ENCODE results near the gene SLC66A3.
A peak's percentile ranks its signal among the peaks of the same experiment; 100 is the strongest.

Gene SLC66A3

DNA sequence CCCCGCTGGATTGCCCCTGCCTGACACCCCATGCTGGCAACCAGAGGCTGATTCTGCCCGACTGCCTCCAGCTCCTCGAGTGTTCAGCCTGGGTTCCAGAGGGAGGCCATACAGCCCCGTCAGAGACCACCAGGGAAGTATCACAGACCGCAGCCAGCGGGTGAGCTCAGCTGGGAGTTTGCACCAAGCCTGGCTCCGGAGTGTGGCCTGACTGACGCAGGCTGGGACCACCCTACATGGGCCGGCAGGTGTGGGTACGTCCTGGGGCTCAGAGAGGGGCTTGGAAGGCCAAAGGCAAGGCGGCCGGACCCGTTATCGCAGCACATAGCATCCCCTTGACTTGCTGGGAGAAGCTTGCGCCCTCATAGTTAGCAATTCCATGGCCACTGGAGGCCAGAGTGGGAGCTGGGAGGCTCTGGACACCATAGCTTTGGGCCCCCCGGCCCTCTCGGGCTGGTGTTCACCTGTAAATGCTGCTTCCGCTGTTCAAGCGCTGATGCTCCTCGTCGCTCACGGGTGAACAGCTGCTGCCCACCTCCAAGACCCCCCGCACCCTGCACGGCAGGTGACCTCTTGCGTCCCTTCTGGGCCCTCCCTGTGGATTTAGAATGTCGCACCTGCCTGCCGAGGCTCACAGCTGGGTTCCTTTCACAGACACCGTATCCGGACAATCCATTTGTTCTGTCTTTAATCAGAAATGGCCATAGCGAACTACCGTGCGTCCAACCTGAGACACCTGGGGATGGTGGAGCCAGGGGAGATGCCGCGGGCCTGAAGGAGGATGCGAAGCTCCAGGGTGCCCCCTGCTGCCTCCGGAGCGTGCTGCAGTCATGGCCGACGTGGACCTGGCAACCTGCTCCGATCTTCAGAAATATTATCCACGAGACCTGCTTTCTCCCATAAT, 31.2 kb upstream of the SLC66A3 start (continued):
- TF ChIP-seq, protein P1, sequence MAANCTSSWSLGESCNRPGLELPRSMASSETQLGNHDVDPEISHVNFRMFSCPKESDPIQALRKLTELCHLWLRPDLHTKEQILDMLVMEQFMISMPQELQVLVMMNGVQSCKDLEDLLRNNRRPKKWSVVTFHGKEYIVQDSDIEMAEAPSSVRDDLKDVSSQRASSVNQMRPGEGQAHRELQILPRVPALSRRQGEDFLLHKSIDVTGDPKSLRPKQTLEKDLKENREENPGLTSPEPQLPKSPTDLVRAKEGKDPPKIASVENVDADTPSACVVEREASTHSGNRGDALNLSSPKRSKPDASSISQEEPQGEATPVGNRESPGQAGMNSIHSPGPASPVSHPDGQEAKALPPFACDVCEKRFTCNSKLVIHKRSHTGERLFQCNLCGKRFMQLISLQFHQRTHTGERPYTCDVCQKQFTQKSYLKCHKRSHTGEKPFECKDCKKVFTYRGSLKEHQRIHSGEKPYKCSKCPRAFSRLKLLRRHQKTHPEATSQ (tag by site-specific recombination; IDR thresholded peaks at IDR 0.05): no peak
- no peak for TF ChIP-seq KLF9 (tag by site-specific recombination; IDR thresholded peaks at IDR 0.05; ENCODE audit: low read depth)
- peak; percentile 37; the same call in 1 of the 2 replicates for TF ChIP-seq ZIC2 (tag by site-specific recombination; IDR thresholded peaks at IDR 0.05)

DNA sequence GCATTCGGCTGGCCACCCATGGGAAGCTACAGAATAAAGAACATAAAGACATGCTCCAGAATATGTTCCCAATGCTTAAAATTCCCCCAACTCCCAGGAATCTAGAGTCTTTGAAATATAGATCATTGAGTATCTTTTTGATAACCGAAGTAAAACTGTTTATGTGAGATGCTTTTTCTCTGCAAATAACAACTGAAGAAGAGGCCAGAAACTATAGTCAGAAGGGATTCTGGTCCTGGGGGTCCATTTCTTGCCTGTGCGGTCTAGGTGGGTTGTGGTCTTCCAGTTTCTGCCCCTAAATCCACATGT, 30.6 kb upstream of the SLC66A3 start:
- no peaks in the 10 kb centered on the region for H3K4me1 ChIP-seq (ENCODE audit: control insufficient read depth, insufficient read depth, low read length)

DNA sequence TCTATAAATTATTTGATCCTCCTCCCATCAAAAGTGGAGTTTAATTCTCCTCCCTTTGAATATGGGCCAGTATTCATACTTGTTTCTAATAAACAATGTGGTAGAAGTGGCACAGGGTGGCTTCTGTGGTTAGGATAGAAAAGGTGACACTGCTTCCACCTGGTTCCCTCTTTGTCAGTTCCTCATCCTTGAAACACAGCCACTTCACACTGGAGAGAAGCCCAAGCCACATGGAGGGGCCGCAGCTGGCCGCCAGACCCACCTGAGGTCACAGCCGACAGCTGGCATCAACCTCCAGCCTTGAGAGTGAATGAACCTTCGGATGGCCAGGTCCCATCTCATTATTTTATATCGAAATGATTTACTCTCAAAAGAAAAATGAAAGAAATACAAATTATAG, 27.5 kb upstream of the SLC66A3 start:
- CTCF ChIA-PET: interaction anchor here (1.6 kb wide), 1 partner anchor 295 kb away, joined by 8 read pairs; no protein-coding TSS in a partner anchor
- H3K4me1 ChIP-seq (ENCODE audit: control insufficient read depth, insufficient read depth, low read length): 0 out of 2 replicates have a peak, but pooled peaks cover 3% of the 10 kb centered on the region
- no peaks in the 10 kb centered on the region for H3K36me3 ChIP-seq (ENCODE audit: control insufficient read depth in 2 of 2, insufficient read depth in 1 of 2, low read length in 2 of 2)
- no peaks in the 10 kb centered on the region for H3K9me3 ChIP-seq (ENCODE audit: control insufficient read depth, insufficient read depth, low read depth, low read length)
- H3K27ac ChIP-seq (ENCODE audit: extremely low read depth, low read depth, low read length): no peak overlapping the region
- no peak overlapping the region for H3K4me3 ChIP-seq (ENCODE audit: low read depth, low read length)
- POLR2A ChIA-PET: no interaction called here
- no peak for TF ChIP-seq OVOL3 (tag by site-specific recombination; IDR thresholded peaks at IDR 0.05)
- TF ChIP-seq, protein P2, sequence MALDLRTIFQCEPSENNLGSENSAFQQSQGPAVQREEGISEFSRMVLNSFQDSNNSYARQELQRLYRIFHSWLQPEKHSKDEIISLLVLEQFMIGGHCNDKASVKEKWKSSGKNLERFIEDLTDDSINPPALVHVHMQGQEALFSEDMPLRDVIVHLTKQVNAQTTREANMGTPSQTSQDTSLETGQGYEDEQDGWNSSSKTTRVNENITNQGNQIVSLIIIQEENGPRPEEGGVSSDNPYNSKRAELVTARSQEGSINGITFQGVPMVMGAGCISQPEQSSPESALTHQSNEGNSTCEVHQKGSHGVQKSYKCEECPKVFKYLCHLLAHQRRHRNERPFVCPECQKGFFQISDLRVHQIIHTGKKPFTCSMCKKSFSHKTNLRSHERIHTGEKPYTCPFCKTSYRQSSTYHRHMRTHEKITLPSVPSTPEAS (tag by site-specific recombination; IDR thresholded peaks at IDR 0.05): no peak
- TF ChIP-seq TCF7L2 (IDR thresholded peaks at IDR 0.05; ENCODE audit: borderline replicate concordance, low read depth, low read length): no peak
- TF ChIP-seq, protein P3, sequence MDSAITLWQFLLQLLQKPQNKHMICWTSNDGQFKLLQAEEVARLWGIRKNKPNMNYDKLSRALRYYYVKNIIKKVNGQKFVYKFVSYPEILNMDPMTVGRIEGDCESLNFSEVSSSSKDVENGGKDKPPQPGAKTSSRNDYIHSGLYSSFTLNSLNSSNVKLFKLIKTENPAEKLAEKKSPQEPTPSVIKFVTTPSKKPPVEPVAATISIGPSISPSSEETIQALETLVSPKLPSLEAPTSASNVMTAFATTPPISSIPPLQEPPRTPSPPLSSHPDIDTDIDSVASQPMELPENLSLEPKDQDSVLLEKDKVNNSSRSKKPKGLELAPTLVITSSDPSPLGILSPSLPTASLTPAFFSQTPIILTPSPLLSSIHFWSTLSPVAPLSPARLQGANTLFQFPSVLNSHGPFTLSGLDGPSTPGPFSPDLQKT (IDR thresholded peaks at IDR 0.05; ENCODE audit: borderline replicate concordance, low read depth, low read length): no peak
- no peak for TF ChIP-seq ZNF529 (tag by site-specific recombination; IDR thresholded peaks at IDR 0.05; ENCODE audit: insufficient replicate concordance)
- TF ChIP-seq, protein P4, sequence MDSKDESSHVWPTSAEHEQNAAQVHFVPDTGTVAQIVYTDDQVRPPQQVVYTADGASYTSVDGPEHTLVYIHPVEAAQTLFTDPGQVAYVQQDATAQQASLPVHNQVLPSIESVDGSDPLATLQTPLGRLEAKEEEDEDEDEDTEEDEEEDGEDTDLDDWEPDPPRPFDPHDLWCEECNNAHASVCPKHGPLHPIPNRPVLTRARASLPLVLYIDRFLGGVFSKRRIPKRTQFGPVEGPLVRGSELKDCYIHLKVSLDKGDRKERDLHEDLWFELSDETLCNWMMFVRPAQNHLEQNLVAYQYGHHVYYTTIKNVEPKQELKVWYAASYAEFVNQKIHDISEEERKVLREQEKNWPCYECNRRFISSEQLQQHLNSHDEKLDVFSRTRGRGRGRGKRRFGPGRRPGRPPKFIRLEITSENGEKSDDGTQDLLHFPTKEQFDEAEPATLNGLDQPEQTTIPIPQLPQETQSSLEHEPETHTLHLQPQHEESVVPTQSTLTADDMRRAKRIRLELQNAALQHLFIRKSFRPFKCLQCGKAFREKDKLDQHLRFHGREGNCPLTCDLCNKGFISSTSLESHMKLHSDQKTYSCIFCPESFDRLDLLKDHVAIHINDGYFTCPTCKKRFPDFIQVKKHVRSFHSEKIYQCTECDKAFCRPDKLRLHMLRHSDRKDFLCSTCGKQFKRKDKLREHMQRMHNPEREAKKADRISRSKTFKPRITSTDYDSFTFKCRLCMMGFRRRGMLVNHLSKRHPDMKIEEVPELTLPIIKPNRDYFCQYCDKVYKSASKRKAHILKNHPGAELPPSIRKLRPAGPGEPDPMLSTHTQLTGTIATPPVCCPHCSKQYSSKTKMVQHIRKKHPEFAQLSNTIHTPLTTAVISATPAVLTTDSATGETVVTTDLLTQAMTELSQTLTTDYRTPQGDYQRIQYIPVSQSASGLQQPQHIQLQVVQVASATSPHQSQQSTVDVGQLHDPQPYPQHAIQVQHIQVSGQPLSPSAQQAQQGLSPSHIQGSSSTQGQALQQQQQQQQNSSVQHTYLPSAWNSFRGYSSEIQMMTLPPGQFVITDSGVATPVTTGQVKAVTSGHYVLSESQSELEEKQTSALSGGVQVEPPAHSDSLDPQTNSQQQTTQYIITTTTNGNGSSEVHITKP (tag by site-specific recombination; IDR thresholded peaks at IDR 0.05): no peak
- TF ChIP-seq ZNF571 (tag by site-specific recombination; IDR thresholded peaks at IDR 0.05): no peak
- TF ChIP-seq KLF16 (tag by site-specific recombination; IDR thresholded peaks at IDR 0.05): no peak
- TF ChIP-seq ZBTB7A (tag by site-specific recombination; IDR thresholded peaks at IDR 0.05; ENCODE audit: low read depth): no peak

More for the DNA sequence above, 30.6 kb upstream of the SLC66A3 start:
- TF ChIP-seq ZNF621 (tag by site-specific recombination; IDR thresholded peaks at IDR 0.05) (no peak), ZNF239 (tag by site-specific recombination; IDR thresholded peaks at IDR 0.05) (no peak), ZNF658 (tag by site-specific recombination; IDR thresholded peaks at IDR 0.05) (no peak), ZNF350 (tag by site-specific recombination; IDR thresholded peaks at IDR 0.05) (no peak), ZNF777 (tag by site-specific recombination; IDR thresholded peaks at IDR 0.05; ENCODE audit: borderline replicate concordance) (no peak), ZNF146 (tag by site-specific recombination; IDR thresholded peaks at IDR 0.05) (no peak), ZNF155 (tag by site-specific recombination; IDR thresholded peaks at IDR 0.05) (no peak), KLF16 (tag by site-specific recombination; IDR thresholded peaks at IDR 0.05) (no peak), ZBTB17 (tag by site-specific recombination; IDR thresholded peaks at IDR 0.05) (no peak), ZNF404 (tag by site-specific recombination; IDR thresholded peaks at IDR 0.05) (no peak), ZNF433 (tag by site-specific recombination; IDR thresholded peaks at IDR 0.05; ENCODE audit: low read depth) (no peak)
- TF ChIP-seq, protein P5, sequence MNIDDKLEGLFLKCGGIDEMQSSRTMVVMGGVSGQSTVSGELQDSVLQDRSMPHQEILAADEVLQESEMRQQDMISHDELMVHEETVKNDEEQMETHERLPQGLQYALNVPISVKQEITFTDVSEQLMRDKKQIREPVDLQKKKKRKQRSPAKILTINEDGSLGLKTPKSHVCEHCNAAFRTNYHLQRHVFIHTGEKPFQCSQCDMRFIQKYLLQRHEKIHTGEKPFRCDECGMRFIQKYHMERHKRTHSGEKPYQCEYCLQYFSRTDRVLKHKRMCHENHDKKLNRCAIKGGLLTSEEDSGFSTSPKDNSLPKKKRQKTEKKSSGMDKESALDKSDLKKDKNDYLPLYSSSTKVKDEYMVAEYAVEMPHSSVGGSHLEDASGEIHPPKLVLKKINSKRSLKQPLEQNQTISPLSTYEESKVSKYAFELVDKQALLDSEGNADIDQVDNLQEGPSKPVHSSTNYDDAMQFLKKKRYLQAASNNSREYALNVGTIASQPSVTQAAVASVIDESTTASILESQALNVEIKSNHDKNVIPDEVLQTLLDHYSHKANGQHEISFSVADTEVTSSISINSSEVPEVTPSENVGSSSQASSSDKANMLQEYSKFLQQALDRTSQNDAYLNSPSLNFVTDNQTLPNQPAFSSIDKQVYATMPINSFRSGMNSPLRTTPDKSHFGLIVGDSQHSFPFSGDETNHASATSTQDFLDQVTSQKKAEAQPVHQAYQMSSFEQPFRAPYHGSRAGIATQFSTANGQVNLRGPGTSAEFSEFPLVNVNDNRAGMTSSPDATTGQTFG (tag by site-specific recombination; IDR thresholded peaks at IDR 0.05; ENCODE audit: borderline replicate concordance): no peak
- Histone ChIP-seq H3K4me3 (ENCODE audit: low read depth, low read length) (no peak overlapping the region), H3K36me3 (ENCODE audit: control insufficient read depth in 2 of 2, insufficient read depth in 1 of 2, low read length in 2 of 2) (no peaks in the 10 kb centered on the region), H3K9me3 (ENCODE audit: control insufficient read depth, insufficient read depth, low read depth, low read length) (no peaks in the 10 kb centered on the region), H3K27ac (ENCODE audit: extremely low read depth, low read depth, low read length) (no peak overlapping the region)
- POLR2A ChIA-PET: no interaction called here
- CTCF ChIA-PET: interaction anchor here (0.6 to 9.1 kb wide), 45 partner anchors 8 to 1461 kb away, joined by 3 to 185 read pairs (median 4); partner anchors contain the start of gene KCNF1
